Mucosa of descending colon (tissue), 3 donors: ENCODE results near the gene SLC7A14. TPM values are rescaled to one million over a fixed set of nuclear protein-coding genes. Genes with fewer than 3 reads are reported as not detected.
A peak's percentile ranks its signal among the peaks of the same experiment; 100 is the strongest.

ENCODE experiments used
- ATAC-seq: fragments of 200-7000 bp; cut with Tn5 transposase; one replicate; pipeline ENCODE4 v1.9.1; 2020; ENCODE audit warnings: mild to moderate bottlenecking, moderate library complexity
- DNase-seq, 3 donors: peaks; one replicate each; pipeline ENCODE4 v3.0.0-alpha.2; 2020
- H3K36me3 ChIP-seq: fragments of 200-600 bp; one replicate; pipeline ENCODE4 v1.8.0; 2021; ENCODE audit warnings: low read depth, mild to moderate bottlenecking
- H3K4me1 ChIP-seq: fragments of 200-600 bp; one replicate; pipeline ENCODE4 v1.8.0; 2021; ENCODE audit warnings: low read depth, mild to moderate bottlenecking
- H3K4me3 ChIP-seq: fragments of 200-600 bp; one replicate; pipeline ENCODE4 v1.8.0; 2021; ENCODE audit warnings: mild to moderate bottlenecking
- H3K9me3 ChIP-seq: fragments of 200-600 bp; one replicate; pipeline ENCODE4 v1.8.0; 2021; ENCODE audit warnings: mild to moderate bottlenecking
- intact Hi-C, 2 donors: fragments of 100-400 bp; cut with DNase I in 1 of 2; cut with micrococcal nuclease in 1 of 2; formaldehyde crosslinking; loops; one replicate each; pipeline versions ENCODE4 v1.11.0 to v1.11.1; 2022; cut with DNase I, micrococcal nuclease
- total RNA-seq, 3 donors: library from RNA; stranded (reverse); fragmentation: NEBNext Ultra II Directional in 2 of 3; extraction: Animal tissue kit (Norgen Biotek cat#: 25700) in 2 of 3; gene quantifications; one replicate each; pipeline versions ENCODE4 v1.2.1 to v1.2.4, GENCODE V29; 2021 to 2023
- TF ChIP-seq, protein P1 (sequence below): fragments of 200-600 bp; IDR thresholded peaks from one replicate; pipeline ENCODE4 v1.8.0; 2022; ENCODE audit warnings: antibody characterized with exemption, mild to moderate bottlenecking
- donor health status: DM: no; HTN: no; CAD: no; lungs with moderate emphysema.
- donor health status: DM: no; HTN: no; CAD: no.
- donor health status: DM: no; HTN: yes; CAD: no.

The SLC7A14 gene
- total RNA-seq, 3 donors from 2014 or later = 0.26 to 2.9 (median 0.29) TPM

DNA sequence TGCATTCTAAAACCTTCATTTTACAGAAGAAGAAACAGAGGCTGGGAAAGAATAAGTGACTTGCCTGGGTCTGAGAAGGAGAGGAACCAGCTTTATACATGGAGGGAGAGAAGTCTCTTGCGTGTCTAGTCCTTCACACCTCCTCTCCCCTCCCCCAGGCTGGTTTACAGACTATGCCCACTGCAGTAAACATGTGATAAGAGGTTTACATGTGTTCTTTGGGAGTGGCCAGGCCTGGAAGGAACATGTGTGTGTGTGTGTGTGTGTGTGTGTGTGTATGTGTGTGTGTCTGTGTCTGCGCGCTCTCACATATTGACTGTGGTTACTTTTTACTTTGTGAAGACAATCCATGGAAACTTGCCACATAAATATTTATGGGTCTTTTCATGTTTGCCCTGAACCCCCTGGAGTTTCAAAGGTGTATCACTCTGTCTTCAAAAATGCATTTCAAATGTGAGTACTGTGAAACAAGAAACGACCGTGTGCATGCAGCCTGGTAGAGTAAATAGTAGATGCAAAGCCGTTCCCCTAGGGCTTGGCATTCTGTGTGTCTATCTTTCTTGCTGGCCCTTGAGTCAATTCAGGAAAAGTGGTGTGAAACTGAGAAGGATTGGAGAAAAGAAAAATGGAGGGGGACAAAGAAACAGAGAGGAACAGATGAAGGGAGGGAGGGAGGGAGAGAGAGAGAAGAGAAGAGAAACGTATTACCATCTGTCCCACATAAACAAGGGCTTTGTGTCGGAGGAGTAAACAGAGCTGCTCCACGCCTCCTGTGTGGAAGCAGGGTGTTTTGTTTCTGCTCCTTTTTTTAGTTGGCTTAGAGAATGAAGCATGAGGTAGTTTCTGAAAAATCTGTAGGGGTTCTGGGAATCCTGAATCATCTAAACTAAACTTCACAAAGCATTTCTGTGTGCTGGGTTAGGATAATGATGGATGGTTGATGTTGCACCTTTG, 115.5 kb downstream of the SLC7A14 start:
- TF ChIP-seq, protein P1, sequence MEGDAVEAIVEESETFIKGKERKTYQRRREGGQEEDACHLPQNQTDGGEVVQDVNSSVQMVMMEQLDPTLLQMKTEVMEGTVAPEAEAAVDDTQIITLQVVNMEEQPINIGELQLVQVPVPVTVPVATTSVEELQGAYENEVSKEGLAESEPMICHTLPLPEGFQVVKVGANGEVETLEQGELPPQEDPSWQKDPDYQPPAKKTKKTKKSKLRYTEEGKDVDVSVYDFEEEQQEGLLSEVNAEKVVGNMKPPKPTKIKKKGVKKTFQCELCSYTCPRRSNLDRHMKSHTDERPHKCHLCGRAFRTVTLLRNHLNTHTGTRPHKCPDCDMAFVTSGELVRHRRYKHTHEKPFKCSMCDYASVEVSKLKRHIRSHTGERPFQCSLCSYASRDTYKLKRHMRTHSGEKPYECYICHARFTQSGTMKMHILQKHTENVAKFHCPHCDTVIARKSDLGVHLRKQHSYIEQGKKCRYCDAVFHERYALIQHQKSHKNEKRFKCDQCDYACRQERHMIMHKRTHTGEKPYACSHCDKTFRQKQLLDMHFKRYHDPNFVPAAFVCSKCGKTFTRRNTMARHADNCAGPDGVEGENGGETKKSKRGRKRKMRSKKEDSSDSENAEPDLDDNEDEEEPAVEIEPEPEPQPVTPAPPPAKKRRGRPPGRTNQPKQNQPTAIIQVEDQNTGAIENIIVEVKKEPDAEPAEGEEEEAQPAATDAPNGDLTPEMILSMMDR = no peak
- H3K36me3 ChIP-seq = no peaks in the 10 kb centered on the region
- H3K9me3 ChIP-seq = no peaks in the 10 kb centered on the region
- intact Hi-C loops = no loop called here
- DNase-seq = no peak
- H3K4me3 ChIP-seq = no peak overlapping the region
- no peak for ATAC-seq
- H3K4me1 ChIP-seq = no peaks in the 10 kb centered on the region

DNA sequence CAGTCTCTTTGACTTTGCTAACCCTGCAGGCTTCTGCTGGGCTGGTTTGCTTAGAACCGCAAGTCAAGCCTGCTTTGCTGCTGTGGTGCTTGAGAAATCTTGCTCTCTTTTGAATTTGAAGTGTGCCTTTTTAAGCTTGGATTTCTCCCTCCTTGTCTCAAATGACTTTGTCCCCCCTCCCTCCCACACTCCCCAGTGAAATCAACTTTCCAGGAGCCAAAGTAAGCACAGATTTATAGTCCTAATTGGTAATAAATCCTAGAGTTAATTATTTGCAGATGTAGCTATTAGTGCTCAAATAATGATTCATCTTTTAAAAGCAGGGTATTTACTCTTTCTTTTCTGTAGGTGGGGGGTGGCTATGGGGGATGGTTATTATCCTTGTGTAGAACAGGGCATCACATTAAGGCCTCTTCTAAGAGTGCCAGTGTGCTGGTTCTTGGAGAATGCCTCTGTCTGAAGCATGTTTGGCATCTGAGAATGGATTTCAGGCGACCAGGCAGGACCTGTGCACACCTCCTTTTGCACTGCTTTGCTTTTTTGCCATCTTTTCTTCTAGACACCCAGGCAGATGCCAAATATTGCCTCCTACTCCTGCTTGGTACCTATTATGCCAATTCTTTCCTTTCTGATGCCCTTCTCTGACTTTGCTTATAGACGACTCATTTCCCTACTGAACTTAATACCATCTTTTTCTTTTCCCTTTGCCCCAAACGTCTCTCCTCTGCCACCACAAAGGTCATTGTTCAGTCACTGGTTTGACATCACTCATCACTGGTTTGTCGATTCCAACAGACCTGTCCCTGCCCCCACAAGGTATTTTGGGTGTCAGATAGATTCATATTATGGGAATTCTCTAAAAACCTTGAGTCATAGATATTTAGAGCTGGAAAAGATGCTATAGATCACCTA, 116.5 kb downstream of the SLC7A14 start:
- Histone ChIP-seq H3K4me1 (no peaks in the 10 kb centered on the region), H3K4me3 (no peak overlapping the region), H3K36me3 (no peaks in the 10 kb centered on the region), H3K9me3 (no peaks in the 10 kb centered on the region)
- intact Hi-C loops = no loop called here
- no peak for DNase-seq
- ATAC-seq = peak; percentile 15
- TF ChIP-seq, protein P1 = no peak

DNA sequence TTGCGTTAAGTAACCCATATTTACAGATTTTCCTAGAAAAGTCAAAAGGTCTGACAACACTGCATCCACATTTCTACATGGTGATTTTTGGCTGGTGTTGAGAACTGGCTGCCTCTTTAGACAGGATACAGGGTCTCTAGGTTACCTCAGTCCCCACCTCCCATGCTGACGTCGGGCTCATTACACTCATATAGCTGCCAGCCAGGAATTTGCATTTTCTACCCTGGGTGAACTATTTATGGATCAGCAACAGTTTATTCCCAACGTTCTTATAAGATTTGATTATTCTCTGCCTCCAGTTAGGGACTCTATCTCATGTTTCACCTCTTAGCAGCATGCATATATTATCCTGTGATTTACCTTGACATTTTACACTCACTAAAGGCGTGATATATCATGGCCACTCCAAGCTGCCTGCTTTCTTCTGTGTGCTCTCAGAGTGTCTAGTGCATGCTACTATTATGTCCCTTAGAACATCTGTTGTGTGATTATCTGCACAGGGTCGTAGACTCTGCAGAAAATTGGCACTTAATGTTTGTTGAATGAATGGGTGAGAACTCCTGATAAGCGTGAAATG, 118.2 kb downstream of the SLC7A14 start:
- no peak for DNase-seq
- Histone ChIP-seq H3K36me3 (no peaks in the 10 kb centered on the region), H3K4me3 (no peak overlapping the region), H3K4me1 (no peaks in the 10 kb centered on the region), H3K9me3 (no peaks in the 10 kb centered on the region)
- ATAC-seq = no peak
- intact Hi-C loops = no loop called here
- TF ChIP-seq, protein P1 = no peak

DNA sequence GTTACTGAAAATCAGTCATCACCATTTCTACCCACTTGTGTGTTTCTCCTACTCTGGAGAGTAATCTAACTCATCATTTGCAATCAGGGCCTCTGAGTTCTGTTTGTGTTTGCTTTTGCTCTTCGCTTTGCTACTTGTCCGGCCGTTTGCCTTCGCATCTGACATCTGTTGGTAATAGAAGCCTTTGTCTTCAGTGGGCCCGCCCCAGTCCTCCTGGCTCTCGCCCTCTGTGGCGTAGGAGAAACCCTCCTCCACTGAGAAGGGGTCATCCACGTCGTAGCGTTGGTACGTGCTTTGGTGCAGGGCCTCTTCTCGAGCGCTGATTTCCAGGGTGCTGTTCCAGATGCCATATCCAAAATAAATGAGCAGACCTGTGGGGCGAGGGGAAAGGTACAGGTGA, 118.9 kb downstream of the SLC7A14 start:
- no peak for DNase-seq
- intact Hi-C loops = no loop called here
- TF ChIP-seq, protein P1 = no peak
- Histone ChIP-seq H3K9me3 (no peaks in the 10 kb centered on the region), H3K4me3 (no peak overlapping the region), H3K4me1 (no peaks in the 10 kb centered on the region), H3K36me3 (no peaks in the 10 kb centered on the region)
- no peak for ATAC-seq

DNA sequence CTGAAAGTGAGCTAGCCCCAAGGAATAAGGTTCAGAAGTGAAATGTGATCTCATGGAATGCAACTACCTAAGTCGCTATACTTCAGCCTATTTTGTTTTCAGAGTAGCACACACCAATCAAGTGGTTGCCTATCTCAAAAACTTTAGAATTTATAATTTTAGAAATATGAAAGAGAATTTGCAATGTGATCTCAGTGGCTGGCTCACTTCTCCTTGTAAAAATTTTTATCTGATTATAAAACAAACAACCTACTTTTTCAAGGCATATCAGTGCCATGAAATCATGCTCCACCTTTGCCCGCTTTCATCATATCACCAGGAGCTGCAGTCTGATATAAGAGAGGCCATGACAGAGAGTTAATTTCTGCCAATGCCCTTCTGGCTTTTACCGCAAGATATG, 119.9 kb downstream of the SLC7A14 start:
- TF ChIP-seq, protein P1 = no peak
- no peak overlapping the region for H3K4me3 ChIP-seq
- intact Hi-C loops = no loop called here
- peak; percentile 46 for ATAC-seq
- no peaks in the 10 kb centered on the region for H3K36me3 ChIP-seq
- no peaks in the 10 kb centered on the region for H3K9me3 ChIP-seq
- no peak for DNase-seq
- no peaks in the 10 kb centered on the region for H3K4me1 ChIP-seq
